Measurements from ENCODE around the gene BCAP31. TPM values are rescaled to one million over a fixed set of nuclear protein-coding genes. Genes with fewer than 3 reads are reported as not detected.
"Not testable (repeated sequence)": the region's sequence is repeated elsewhere in the genome, so short reads cannot be mapped to it uniquely, and the experiment has no call there.

The BCAP31 gene
- total and polyA plus RNA-seq, 12 donors, result 70.2 to 164 (median 85.4) TPM

DNA sequence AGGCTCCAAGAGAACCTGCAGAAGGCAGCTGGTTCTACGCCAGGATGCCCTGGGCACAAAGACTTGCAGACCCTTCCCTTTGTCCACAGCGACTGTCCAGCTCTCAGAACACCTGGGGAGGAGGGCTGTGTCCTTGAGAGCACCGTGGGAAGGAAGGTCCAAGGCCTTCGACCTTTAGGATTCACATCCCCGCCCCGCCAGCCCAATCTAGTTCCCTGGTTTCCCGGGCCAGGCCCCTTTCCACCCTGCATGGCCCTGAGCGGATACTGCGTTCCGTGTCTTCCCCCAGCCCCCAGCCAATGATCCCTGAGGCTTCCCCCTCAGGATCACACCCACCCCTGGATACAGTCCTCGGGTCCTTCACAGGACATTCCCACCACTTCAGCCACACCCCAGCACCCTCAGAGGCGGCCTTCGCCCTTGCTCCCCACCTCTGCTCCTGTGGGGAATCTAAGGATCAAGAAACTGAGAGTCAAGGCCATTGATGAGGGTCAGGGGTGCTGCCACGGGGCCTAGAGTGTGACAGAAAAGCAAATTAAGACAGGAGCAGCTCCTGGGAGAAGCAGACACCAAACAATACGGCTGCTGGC lies 9.6 kb upstream of the BCAP31 start:
- H3K9me3 ChIP-seq, result peaks cover 0 to 8% (median 0%) of the 10 kb centered on the region in 11 donors
- no peak for DNase-seq
- no peak for TF ChIP-seq CTCF (IDR thresholded peaks at IDR 0.05)
- no peaks in the 10 kb centered on the region for H3K27me3 ChIP-seq
- no peak overlapping the region for H3K27ac ChIP-seq
- no peak for ATAC-seq
- no peak overlapping the region for H3K4me3 ChIP-seq
- WGBS, 2 donors, result 85 to 93% methylated on average over 5 to 15 of the region's 15 CpGs
- peaks cover 0 to 43% (median 0%) of the 10 kb centered on the region in 9 donors for H3K36me3 ChIP-seq
- intact Hi-C loops (cut with DNase I), result no loop called here
- peaks cover 0 to 14% (median 0%) of the 10 kb centered on the region in 9 donors for H3K4me1 ChIP-seq

- 92 to 94% methylated on average over 12 to 14 of the region's 14 CpGs for WGBS, 2 donors
- H3K4me3 ChIP-seq, result no peak overlapping the region
- H3K27me3 ChIP-seq, result no peaks in the 10 kb centered on the region
- no peak for TF ChIP-seq CTCF (IDR thresholded peaks at IDR 0.05)
- ATAC-seq (no peak), DNase-seq (no peak)
- H3K4me1 ChIP-seq, result peaks cover 0 to 24% (median 8%) of the 10 kb centered on the region in 9 donors
- intact Hi-C loops (cut with DNase I), result no loop called here
- peaks cover 0 to 43% (median 0%) of the 10 kb centered on the region in 9 donors for H3K36me3 ChIP-seq
- H3K9me3 ChIP-seq, result peaks cover 0 to 8% (median 0%) of the 10 kb centered on the region in 11 donors
- no peak overlapping the region for H3K27ac ChIP-seq
Measured at GRCh38 chrX:153732401-153732800, 8.2 kb upstream of the BCAP31 start.

GRCh38 chrX:153731845-153732215 lies 7.6 kb upstream of the BCAP31 start:
- H3K27me3 ChIP-seq, result no peaks in the 10 kb centered on the region
- peaks cover 0 to 30% (median 13%) of the 10 kb centered on the region in 9 donors for H3K4me1 ChIP-seq
- ATAC-seq, result no peak
- no peak overlapping the region for H3K4me3 ChIP-seq
- peak overlapping the region in 1 of 10 donors; percentile 33 for H3K27ac ChIP-seq
- H3K36me3 ChIP-seq, result peaks cover 0 to 37% (median 0%) of the 10 kb centered on the region in 9 donors
- peaks cover 0 to 8% (median 0%) of the 10 kb centered on the region in 11 donors for H3K9me3 ChIP-seq
- TF ChIP-seq CTCF (IDR thresholded peaks at IDR 0.05), result no peak
- no peak for DNase-seq
- WGBS, 2 donors, result 64 to 93% methylated on average over 3 of the region's 3 CpGs
- intact Hi-C loops (cut with DNase I), result no loop called here

DNA sequence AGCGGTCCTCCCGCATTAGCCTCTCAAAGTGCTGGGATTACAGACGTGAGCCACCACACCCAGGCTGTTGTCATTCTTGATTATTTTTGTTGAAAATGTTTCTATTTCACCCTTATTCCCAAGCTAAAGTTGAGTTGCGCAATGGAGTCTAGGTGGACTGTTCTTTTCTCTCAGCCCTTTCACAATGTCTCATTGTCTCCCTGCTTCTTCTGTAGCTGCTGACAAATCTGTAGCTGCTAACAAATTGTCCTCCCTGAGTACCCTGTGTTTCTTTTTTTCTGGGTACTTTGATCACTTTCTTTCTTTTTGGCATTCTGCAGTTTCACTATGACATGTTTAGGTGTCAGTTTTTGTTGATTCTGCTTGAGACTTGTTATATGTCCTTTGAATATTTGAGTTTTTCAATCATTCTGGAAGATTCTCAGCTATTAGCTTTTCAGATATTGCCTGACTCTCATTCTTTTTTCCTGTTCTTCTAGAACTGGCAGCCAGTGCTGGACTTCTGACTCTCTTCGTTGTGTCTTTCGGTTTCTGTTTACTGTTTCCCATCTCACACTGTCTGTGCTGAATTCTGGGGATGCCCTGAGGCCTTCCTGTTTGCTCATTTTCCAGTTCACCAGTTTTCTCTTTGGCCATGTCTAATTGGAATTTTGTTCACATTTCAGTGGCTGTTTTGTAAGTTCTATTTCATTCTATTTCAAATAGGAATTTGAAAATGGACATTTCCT lies 7.1 kb upstream of the BCAP31 start:
- ATAC-seq (no peak), DNase-seq (no peak)
- peaks cover 0 to 31% (median 0%) of the 10 kb centered on the region in 9 donors for H3K36me3 ChIP-seq
- 79 to 91% methylated on average over 6 of the region's 6 CpGs for WGBS, 2 donors
- no peaks in the 10 kb centered on the region for H3K27me3 ChIP-seq
- peaks cover 0 to 8% (median 0%) of the 10 kb centered on the region in 11 donors for H3K9me3 ChIP-seq
- H3K4me1 ChIP-seq, result peaks cover 0 to 36% (median 17%) of the 10 kb centered on the region in 9 donors
- peak overlapping the region in 1 of 10 donors; percentile 33 for H3K27ac ChIP-seq
- intact Hi-C loops (cut with DNase I), result no loop called here
- no peak for TF ChIP-seq CTCF (IDR thresholded peaks at IDR 0.05)
- H3K4me3 ChIP-seq, result no peak overlapping the region

DNA sequence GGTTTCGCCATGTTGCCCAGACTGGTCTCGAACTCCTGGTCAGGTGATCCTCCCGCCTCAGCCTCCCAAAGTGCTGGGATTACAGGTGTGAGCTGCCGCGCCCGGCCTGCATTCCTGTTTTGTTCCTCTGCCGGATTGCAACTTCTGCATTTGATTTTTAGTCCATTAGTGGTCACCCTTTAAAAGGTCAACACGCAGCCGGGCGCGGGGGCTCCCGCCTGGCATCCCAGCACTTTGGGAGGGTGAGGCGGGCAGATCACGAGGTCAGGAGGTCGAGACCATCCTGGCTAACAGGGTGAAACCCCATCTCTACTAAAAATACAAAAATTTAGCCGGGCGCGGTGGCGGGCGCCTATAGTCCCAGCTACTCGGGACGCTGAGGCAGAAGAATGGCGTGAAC lies 5.9 kb upstream of the BCAP31 start:
- H3K4me3 ChIP-seq; H3K9me3 ChIP-seq; intact Hi-C loops (cut with DNase I); ATAC-seq; DNase-seq; H3K27me3 ChIP-seq; H3K27ac ChIP-seq: not testable (repeated sequence)
- Histone ChIP-seq H3K36me3 (peaks cover 0 to 28% (median 0%) of the 10 kb centered on the region in 9 donors), H3K4me1 (peaks cover 0 to 47% (median 29%) of the 10 kb centered on the region in 9 donors)
- WGBS, 2 donors, result 95 to 96% methylated on average over 13 to 23 of the region's 23 CpGs
